Measurements from ENCODE around the gene SERPINA5.

- TF ChIP-seq POLR2AphosphoS5 (IDR thresholded peaks at IDR 0.05), result no peak
- no peak for TF ChIP-seq CTCF (IDR thresholded peaks at IDR 0.05 in 8 of 11, conservative IDR thresholded peaks at IDR 0.05 in 3 of 11)
Measured at GRCh38 chr14:94615254-94615653, 34.0 kb downstream of the SERPINA5 start.
